ENCODE results near the gene INVS. TPM values are rescaled to one million over a fixed set of nuclear protein-coding genes. Genes with fewer than 3 reads are reported as not detected.

Gene INVS
- total RNA-seq, 1 experiment from 2014 or later, result 21.1 TPM

GRCh38 chr9:100221538-100221937 lies 122.5 kb downstream of the INVS start:
- no peak for TF ChIP-seq EZH2phosphoT487 (IDR thresholded peaks at IDR 0.05; ENCODE audit: borderline replicate concordance)
- TF ChIP-seq, protein P1, sequence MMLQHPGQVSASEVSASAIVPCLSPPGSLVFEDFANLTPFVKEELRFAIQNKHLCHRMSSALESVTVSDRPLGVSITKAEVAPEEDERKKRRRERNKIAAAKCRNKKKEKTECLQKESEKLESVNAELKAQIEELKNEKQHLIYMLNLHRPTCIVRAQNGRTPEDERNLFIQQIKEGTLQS (IDR thresholded peaks at IDR 0.05), result no peak
- ChIA-PET POLR2A (no interaction called here), CTCF (interaction anchor here (1.5 kb wide), 1 partner anchor 8 kb away, joined by 6 read pairs; no protein-coding TSS in a partner anchor), RAD21 (ENCODE audit: low non-redundant PET in 1 of 2, low total read pairs in 2 of 2, uncharacterized antibody in 2 of 2, unreplicated experiment in 2 of 2) (no interaction called here)
- H3K9ac ChIP-seq (ENCODE audit: low read length), result no peak overlapping the region
- no peak overlapping the region for H2AFZ ChIP-seq (ENCODE audit: low read depth, low read length, poor library complexity, severe bottlenecking)
- H3K79me2 ChIP-seq (ENCODE audit: insufficient read depth, low read length), result no peaks in the 10 kb centered on the region
- no peak overlapping the region for H3K4me3 ChIP-seq (replicated peaks in 1 of 2; ENCODE audit: low read depth in 1 of 2, low read length in 2 of 2)
- ATAC-seq (no peak), DNase-seq (ENCODE audit: low read depth, low spot score) (no peak)
- no peaks in the 10 kb centered on the region for H3K27me3 ChIP-seq (ENCODE audit: insufficient read depth, low read length)
- H3K4me2 ChIP-seq (ENCODE audit: low read length), result no peak overlapping the region
- no peaks in the 10 kb centered on the region for H3K9me3 ChIP-seq (ENCODE audit: control insufficient read depth in 1 of 2, insufficient read depth in 1 of 2, low read depth in 1 of 2, low read length in 2 of 2)
- no TSS peak for BruUV-seq (replicated peaks)
- H3K36me3 ChIP-seq (ENCODE audit: control insufficient read depth in 1 of 2, insufficient read depth in 2 of 2, low read length in 2 of 2), result peaks cover 0 to 2% of the 10 kb centered on the region in 2 experiments; a peak in 1 of 4 replicates
- H3K4me1 ChIP-seq (ENCODE audit: control insufficient read depth in 1 of 2, insufficient read depth in 2 of 2, low read length in 2 of 2), result no peaks in the 10 kb centered on the region
- no peak overlapping the region for H3K27ac ChIP-seq (ENCODE audit: low read depth, low read length)
- no peaks in the 10 kb centered on the region for H4K20me1 ChIP-seq (ENCODE audit: insufficient read depth)
- intact Hi-C loops (cut with micrococcal nuclease), result loop anchor here (5.0 to 10.0 kb wide), 4 partner anchors 376 to 1037 kb away; no protein-coding TSS in a partner anchor
- H3K9me2 ChIP-seq (ENCODE audit: insufficient read depth), result no peaks in the 10 kb centered on the region

GRCh38 chr9:100222674-100223073 lies 123.6 kb downstream of the INVS start:
- ChIA-PET RAD21 (ENCODE audit: low non-redundant PET in 1 of 2, low total read pairs in 2 of 2, uncharacterized antibody in 2 of 2, unreplicated experiment in 2 of 2) (no interaction called here), POLR2A (no interaction called here), CTCF (interaction anchor here (0.8 to 1.5 kb wide), 4 partner anchors 9 to 1060 kb away, joined by 3 to 6 read pairs (median 4); no protein-coding TSS in a partner anchor)
- Histone ChIP-seq H3K9me2 (ENCODE audit: insufficient read depth) (no peaks in the 10 kb centered on the region), H3K9ac (ENCODE audit: low read length) (no peak overlapping the region), H3K4me1 (ENCODE audit: control insufficient read depth in 1 of 2, insufficient read depth in 2 of 2, low read length in 2 of 2) (no peaks in the 10 kb centered on the region), H3K36me3 (ENCODE audit: control insufficient read depth in 1 of 2, insufficient read depth in 2 of 2, low read length in 2 of 2) (peaks cover 2 to 4% of the 10 kb centered on the region in 2 experiments; a peak in 2 of 4 replicates), H2AFZ (ENCODE audit: low read depth, low read length, poor library complexity, severe bottlenecking) (no peak overlapping the region), H3K4me3 (replicated peaks in 1 of 2; ENCODE audit: low read depth in 1 of 2, low read length in 2 of 2) (no peak overlapping the region), H3K4me2 (ENCODE audit: low read length) (no peak overlapping the region), H4K20me1 (ENCODE audit: insufficient read depth) (no peaks in the 10 kb centered on the region), H3K9me3 (ENCODE audit: control insufficient read depth in 1 of 2, insufficient read depth in 1 of 2, low read depth in 1 of 2, low read length in 2 of 2) (no peaks in the 10 kb centered on the region), H3K27ac (ENCODE audit: low read depth, low read length) (no peak overlapping the region), H3K27me3 (ENCODE audit: insufficient read depth, low read length) (no peaks in the 10 kb centered on the region), H3K79me2 (ENCODE audit: insufficient read depth, low read length) (no peaks in the 10 kb centered on the region)
- TF ChIP-seq CEBPB (IDR thresholded peaks at IDR 0.05; ENCODE audit: low read depth), result no peak
- TF ChIP-seq EZH2phosphoT487 (IDR thresholded peaks at IDR 0.05; ENCODE audit: borderline replicate concordance), result no peak
- TF ChIP-seq, protein P2, sequence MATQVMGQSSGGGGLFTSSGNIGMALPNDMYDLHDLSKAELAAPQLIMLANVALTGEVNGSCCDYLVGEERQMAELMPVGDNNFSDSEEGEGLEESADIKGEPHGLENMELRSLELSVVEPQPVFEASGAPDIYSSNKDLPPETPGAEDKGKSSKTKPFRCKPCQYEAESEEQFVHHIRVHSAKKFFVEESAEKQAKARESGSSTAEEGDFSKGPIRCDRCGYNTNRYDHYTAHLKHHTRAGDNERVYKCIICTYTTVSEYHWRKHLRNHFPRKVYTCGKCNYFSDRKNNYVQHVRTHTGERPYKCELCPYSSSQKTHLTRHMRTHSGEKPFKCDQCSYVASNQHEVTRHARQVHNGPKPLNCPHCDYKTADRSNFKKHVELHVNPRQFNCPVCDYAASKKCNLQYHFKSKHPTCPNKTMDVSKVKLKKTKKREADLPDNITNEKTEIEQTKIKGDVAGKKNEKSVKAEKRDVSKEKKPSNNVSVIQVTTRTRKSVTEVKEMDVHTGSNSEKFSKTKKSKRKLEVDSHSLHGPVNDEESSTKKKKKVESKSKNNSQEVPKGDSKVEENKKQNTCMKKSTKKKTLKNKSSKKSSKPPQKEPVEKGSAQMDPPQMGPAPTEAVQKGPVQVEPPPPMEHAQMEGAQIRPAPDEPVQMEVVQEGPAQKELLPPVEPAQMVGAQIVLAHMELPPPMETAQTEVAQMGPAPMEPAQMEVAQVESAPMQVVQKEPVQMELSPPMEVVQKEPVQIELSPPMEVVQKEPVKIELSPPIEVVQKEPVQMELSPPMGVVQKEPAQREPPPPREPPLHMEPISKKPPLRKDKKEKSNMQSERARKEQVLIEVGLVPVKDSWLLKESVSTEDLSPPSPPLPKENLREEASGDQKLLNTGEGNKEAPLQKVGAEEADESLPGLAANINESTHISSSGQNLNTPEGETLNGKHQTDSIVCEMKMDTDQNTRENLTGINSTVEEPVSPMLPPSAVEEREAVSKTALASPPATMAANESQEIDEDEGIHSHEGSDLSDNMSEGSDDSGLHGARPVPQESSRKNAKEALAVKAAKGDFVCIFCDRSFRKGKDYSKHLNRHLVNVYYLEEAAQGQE (IDR thresholded peaks at IDR 0.05; ENCODE audit: low read depth), result no peak
- no peak for TF ChIP-seq YY1 (IDR thresholded peaks at IDR 0.05; ENCODE audit: extremely low read depth, insufficient replicate concordance, low read depth, low read length)
- 0 out of 2 replicates have a peak, but pooled peaks have one; percentile 17 for TF ChIP-seq CBX3 (IDR thresholded peaks at IDR 0.05; ENCODE audit: low read depth)
- TF ChIP-seq SRF (IDR thresholded peaks at IDR 0.05; ENCODE audit: low read depth), result no peak
- no peak for TF ChIP-seq EGR1 (IDR thresholded peaks at IDR 0.05; ENCODE audit: low read depth)
- no peak for TF ChIP-seq ZNF274 (IDR thresholded peaks at IDR 0.05; ENCODE audit: low read depth, low read length)
- no peak for TF ChIP-seq JUND (IDR thresholded peaks at IDR 0.05)
- TF ChIP-seq, protein P3, sequence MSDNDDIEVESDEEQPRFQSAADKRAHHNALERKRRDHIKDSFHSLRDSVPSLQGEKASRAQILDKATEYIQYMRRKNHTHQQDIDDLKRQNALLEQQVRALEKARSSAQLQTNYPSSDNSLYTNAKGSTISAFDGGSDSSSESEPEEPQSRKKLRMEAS (IDR thresholded peaks at IDR 0.05), result no peak
- TF ChIP-seq EZH2 (IDR thresholded peaks at IDR 0.05), result no peak
- TF ChIP-seq RAD21 (IDR thresholded peaks at IDR 0.05; ENCODE audit: low read depth), result peak; percentile 58
- peak; percentile 27 to 57 (median 32); a peak in 4 of 6 replicates for TF ChIP-seq CTCF (IDR thresholded peaks at IDR 0.05 in 2 of 3, conservative IDR thresholded peaks at IDR 0.05 in 1 of 3; ENCODE audit: borderline replicate concordance in 1 of 3, insufficient read depth in 1 of 3, low read depth in 2 of 3, low read length in 2 of 3)
- TF ChIP-seq, protein P1 (IDR thresholded peaks at IDR 0.05), result no peak
- intact Hi-C loops (cut with micrococcal nuclease), result loop anchor here (1.0 to 10.0 kb wide), 5 partner anchors 194 to 1038 kb away; no protein-coding TSS in a partner anchor
- no TSS peak for BruUV-seq (replicated peaks)
- no peak for DNase-seq (ENCODE audit: low read depth, low spot score)
- no peak for ATAC-seq

Measured in HCT116 (cell line).